ENCODE data around the gene RNF183.

Gene RNF183

DNA sequence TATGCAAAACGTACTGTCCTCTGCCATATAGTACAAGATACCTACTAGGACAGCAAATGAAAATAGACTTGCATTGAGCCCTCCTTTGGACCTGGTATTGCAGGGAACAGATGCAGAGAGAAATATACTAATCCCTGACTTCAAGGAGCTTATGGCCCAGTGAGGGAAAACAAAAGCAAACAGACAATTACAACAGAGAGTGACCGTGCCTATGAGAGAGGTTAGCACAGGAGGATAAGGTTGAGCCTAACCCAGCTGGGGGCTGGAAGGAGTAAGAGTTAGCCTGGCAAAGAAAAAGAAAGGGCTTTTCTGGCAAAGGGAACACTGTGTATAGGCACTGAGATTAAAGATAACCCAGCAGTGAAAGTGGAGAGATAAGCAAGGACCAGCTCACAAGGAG lies 33.3 kb downstream of the RNF183 start:
- H3K36me3 ChIP-seq (replicated peaks) = peaks cover 53% of the 10 kb centered on the region
- TF ChIP-seq, protein P1, sequence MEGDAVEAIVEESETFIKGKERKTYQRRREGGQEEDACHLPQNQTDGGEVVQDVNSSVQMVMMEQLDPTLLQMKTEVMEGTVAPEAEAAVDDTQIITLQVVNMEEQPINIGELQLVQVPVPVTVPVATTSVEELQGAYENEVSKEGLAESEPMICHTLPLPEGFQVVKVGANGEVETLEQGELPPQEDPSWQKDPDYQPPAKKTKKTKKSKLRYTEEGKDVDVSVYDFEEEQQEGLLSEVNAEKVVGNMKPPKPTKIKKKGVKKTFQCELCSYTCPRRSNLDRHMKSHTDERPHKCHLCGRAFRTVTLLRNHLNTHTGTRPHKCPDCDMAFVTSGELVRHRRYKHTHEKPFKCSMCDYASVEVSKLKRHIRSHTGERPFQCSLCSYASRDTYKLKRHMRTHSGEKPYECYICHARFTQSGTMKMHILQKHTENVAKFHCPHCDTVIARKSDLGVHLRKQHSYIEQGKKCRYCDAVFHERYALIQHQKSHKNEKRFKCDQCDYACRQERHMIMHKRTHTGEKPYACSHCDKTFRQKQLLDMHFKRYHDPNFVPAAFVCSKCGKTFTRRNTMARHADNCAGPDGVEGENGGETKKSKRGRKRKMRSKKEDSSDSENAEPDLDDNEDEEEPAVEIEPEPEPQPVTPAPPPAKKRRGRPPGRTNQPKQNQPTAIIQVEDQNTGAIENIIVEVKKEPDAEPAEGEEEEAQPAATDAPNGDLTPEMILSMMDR (IDR thresholded peaks at IDR 0.05; ENCODE audit: low read depth, low read length, missing control alignments) = no peak

DNA sequence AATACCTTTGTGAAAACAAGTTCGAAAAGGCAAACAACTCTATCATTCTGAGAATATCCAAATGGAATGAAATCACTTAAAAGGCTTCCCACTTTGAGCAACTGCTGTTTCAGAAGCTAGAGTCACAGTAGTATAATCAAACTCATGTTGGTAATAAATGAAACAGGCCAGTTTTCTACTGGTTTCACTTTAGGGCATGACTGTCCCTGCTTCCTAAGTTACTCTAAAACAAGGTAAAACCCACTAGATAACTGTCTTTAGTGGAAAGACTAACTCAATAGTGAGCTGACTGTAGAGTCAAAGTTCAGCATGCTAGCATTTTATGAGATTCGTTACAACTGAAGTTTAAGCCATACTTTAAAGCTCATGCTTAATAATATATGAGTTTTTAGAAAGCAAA lies 33.8 kb downstream of the RNF183 start:
- H3K27me3 ChIP-seq (replicated peaks) = no peaks in the 10 kb centered on the region
- DNase-seq = no peak
- TF ChIP-seq, protein P1 (IDR thresholded peaks at IDR 0.05; ENCODE audit: low read depth, low read length, missing control alignments) = no peak
- no peak overlapping the region for H3K4me3 ChIP-seq (ENCODE audit: low read depth, low read length)
- H3K27ac ChIP-seq = no peak overlapping the region
- peaks cover 54% of the 10 kb centered on the region for H3K36me3 ChIP-seq (replicated peaks)
- in situ Hi-C loops (cut with HindIII; ENCODE audit: low pct_ligation_motif_present, low sequenced_read_pairs) = no loop called here

More for the DNA sequence above, 33.3 kb downstream of the RNF183 start:
- H3K4me3 ChIP-seq (ENCODE audit: low read depth, low read length) = no peak overlapping the region
- in situ Hi-C loops (cut with HindIII; ENCODE audit: low pct_ligation_motif_present, low sequenced_read_pairs) = no loop called here
- H3K27me3 ChIP-seq (replicated peaks) = no peaks in the 10 kb centered on the region
- no peak overlapping the region for H3K27ac ChIP-seq
- no peak for DNase-seq

DNA sequence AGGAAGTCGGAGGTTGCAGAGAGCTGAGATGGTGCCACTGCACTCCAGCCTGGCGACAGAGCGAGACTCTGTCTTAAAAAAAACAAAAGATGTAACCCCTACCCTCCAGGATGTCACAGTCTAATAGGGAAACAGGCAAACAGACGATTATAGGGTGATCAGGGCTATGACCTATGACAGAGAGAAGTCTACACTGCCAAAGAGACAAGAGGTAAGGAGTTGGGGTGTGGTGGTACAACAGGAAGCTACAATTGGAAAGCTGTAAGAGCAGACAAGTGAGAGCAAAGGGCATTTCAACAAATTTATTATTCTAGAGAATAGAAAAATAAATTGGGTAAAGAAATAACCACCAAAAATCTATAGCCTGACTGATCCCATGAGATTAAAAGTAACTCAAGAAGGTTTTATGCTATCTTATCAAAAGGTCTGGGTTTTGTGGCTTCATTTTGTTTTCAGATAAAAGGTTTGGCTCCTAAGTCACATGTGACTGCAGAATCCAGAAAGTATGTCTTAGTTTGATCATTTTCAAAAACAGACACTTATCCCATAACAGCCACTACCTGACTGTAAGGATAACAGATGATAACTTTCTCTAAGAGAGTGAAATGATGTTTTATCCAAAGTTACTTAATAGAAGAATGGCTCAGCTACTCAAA lies 35.1 kb downstream of the RNF183 start:
- DNase-seq = no peak
- Histone ChIP-seq H3K27ac (no peak overlapping the region), H3K4me3 (ENCODE audit: low read depth, low read length) (no peak overlapping the region), H3K27me3 (replicated peaks) (no peaks in the 10 kb centered on the region), H3K36me3 (replicated peaks) (peaks cover 50% of the 10 kb centered on the region)
- TF ChIP-seq, protein P1 (IDR thresholded peaks at IDR 0.05; ENCODE audit: low read depth, low read length, missing control alignments) = no peak
- in situ Hi-C loops (cut with HindIII; ENCODE audit: low pct_ligation_motif_present, low sequenced_read_pairs) = no loop called here

DNA sequence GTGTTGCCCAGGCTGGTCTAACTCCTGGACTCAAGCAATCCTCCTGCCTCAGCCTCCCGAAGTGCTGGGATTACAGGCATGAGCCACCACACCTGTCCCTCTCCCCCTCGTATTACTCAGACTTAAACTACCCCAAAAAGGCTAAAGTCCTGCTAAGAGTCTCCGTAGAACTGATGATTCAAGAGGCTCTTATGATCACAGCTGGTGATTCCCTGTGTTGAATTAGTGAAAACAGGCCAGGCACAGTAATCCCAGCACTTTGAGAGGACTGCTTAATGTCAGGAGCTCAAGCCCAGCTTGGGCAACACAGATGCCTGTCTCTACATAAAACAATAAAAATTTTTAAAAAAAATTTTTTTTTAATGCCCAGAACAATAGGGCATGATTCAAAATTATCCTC lies 37.0 kb downstream of the RNF183 start:
- H3K27me3 ChIP-seq (replicated peaks) = no peaks in the 10 kb centered on the region
- no peak overlapping the region for H3K27ac ChIP-seq
- no peak overlapping the region for H3K4me3 ChIP-seq (ENCODE audit: low read depth, low read length)
- in situ Hi-C loops (cut with HindIII; ENCODE audit: low pct_ligation_motif_present, low sequenced_read_pairs) = no loop called here
- peaks cover 43% of the 10 kb centered on the region for H3K36me3 ChIP-seq (replicated peaks)
- TF ChIP-seq, protein P1 (IDR thresholded peaks at IDR 0.05; ENCODE audit: low read depth, low read length, missing control alignments) = no peak
- DNase-seq = no peak

DNA sequence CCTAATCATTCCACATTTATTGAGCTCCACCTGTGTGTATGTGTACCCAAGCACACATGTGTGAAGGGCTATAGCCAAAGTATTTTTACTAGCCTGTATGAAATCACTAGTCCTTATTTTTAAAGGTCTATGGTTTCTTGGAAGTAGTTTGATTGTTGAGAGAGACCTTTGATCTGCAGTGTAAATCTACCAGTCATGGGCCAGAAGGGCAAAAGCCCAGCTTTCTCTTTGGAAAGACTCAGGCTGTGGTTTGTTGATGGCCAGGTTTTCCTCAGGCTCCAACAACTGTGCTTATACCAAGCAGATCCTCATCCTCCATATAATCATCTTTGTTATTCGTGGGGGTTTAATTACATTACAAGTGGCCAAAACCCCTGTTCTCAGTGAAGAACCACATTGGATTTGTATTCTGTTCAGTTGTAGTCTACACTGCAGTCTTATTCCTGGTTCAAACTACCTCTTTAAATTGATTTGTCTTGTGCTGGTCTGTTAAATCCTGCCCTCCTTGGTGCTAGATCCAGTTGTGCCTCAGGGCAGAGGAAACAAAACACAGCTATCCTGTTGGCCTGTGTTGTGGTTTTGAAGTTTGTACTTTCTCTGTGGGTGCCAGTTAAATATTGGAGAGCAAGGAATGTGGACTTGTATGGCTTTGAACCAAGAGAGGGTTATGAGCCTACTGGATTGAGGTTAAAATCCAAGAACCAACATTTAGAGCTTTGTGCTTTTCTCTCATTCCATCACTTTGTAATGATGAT lies 41.1 kb downstream of the RNF183 start:
- in situ Hi-C loops (cut with HindIII; ENCODE audit: low pct_ligation_motif_present, low sequenced_read_pairs) = no loop called here

More for the DNA sequence above, 41.1 kb downstream of the RNF183 start:
- Histone ChIP-seq H3K27ac (no peak overlapping the region), H3K36me3 (replicated peaks) (peaks cover 26% of the 10 kb centered on the region), H3K27me3 (replicated peaks) (no peaks in the 10 kb centered on the region), H3K4me3 (ENCODE audit: low read depth, low read length) (no peak overlapping the region)
- TF ChIP-seq, protein P1 (IDR thresholded peaks at IDR 0.05; ENCODE audit: low read depth, low read length, missing control alignments) = no peak
- DNase-seq = no peak
